SK-N-SH (cell line): ENCODE measurements around the gene ELMO1. TPM values are rescaled to one million over a fixed set of nuclear protein-coding genes. Genes with fewer than 3 reads are reported as not detected.

ENCODE experiments used
- CTCF ChIA-PET: fragments of 300-600, 350-600 bp; formaldehyde crosslinking; extraction: SDS; loops from one replicate; lab custom pipeline; 2021; lab: Yijun Ruan, JAX
- POLR2A ChIA-PET: fragments of 350-600 bp; sonication (Branson Sonifier 250); formaldehyde crosslinking; extraction: SDS; loops from one replicate; lab custom pipeline; 2020; ENCODE audit warnings: antibody characterized with exemption, inconsistent platforms; lab: Yijun Ruan, JAX
- DNase-seq: peaks from one replicate; pipeline ENCODE4 v3.0.0; 2012
- H2AFZ ChIP-seq: fragments of 200-600 bp; sonication (generic); 2 replicates; pipeline ENCODE4 v1.8.1; 2016; ENCODE audit warnings: antibody characterized with exemption, mild to moderate bottlenecking, low read depth
- H3F3A ChIP-seq: fragments of 200-600 bp; sonication (generic); replicated peaks from 2 replicates; pipeline ENCODE3; 2016; ENCODE audit warnings: antibody characterized with exemption, mild to moderate bottlenecking; ENCODE audit not compliant: insufficient read depth
- H3K27ac ChIP-seq, 2 experiments: fragments of 200-500 bp in 1 of 2; fragments of 200-600 bp in 1 of 2; sonication (Bioruptor generic) in 1 of 2; sonication (generic), shearing (Covaris generic) in 1 of 2; 2 replicates each; pipeline versions ENCODE4 v1.5.1 to v1.6.1; 2014 to 2016; ENCODE audit warnings: low read depth in 2 of 2, inconsistent platforms in 1 of 2, low read length in 1 of 2, mild to moderate bottlenecking in 1 of 2, mixed read lengths in 1 of 2
- H3K27me3 ChIP-seq: fragments of 200-600 bp; sonication (generic), shearing (Covaris generic); 2 replicates; pipeline ENCODE4 v1.6.1; 2016; ENCODE audit warnings: mixed run types; ENCODE audit not compliant: insufficient read depth
- H3K36me3 ChIP-seq, 2 experiments: fragments of 200-500 bp in 1 of 2; fragments of 200-600 bp in 1 of 2; sonication (Bioruptor generic) in 1 of 2; sonication (generic) in 1 of 2; replicated peaks in 1 of 2; 2 replicates each; pipeline versions ENCODE3 to v1.5.1; 2014 to 2016; ENCODE audit warnings: low read length in 1 of 2, mild to moderate bottlenecking in 1 of 2; ENCODE audit not compliant: insufficient read depth in 2 of 2, control insufficient read depth in 1 of 2
- H3K4me1 ChIP-seq, 2 experiments: fragments of 200-500 bp in 1 of 2; fragments of 200-600 bp in 1 of 2; sonication (Bioruptor generic) in 1 of 2; sonication (generic), shearing (Covaris generic) in 1 of 2; 2 replicates each; pipeline versions ENCODE4 v1.5.1 to v1.6.1; 2014 to 2016; ENCODE audit warnings: low read depth in 1 of 2, low read length in 1 of 2, mixed run types in 1 of 2; ENCODE audit not compliant: insufficient read depth in 2 of 2, control insufficient read depth in 1 of 2
- H3K4me2 ChIP-seq: fragments of 200-600 bp; sonication (generic), shearing (Covaris generic); 2 replicates; pipeline ENCODE4 v1.6.1; 2017; ENCODE audit warnings: mixed run types
- H3K4me3 ChIP-seq, 2 experiments: fragments of 200-500 bp in 1 of 2; fragments of 200-600 bp in 1 of 2; sonication (Bioruptor generic) in 1 of 2; sonication (generic), shearing (Covaris generic) in 1 of 2; 2 replicates each; pipeline versions ENCODE4 v1.5.1 to v1.8.1; 2014 to 2016; ENCODE audit warnings: low read depth in 2 of 2, inconsistent platforms in 1 of 2, low read length in 1 of 2, mild to moderate bottlenecking in 1 of 2, mixed read lengths in 1 of 2, moderate library complexity in 1 of 2
- H3K79me2 ChIP-seq: fragments of 200-600 bp; sonication (generic); 2 replicates; pipeline ENCODE4 v1.8.1; 2017; ENCODE audit warnings: mild to moderate bottlenecking; ENCODE audit not compliant: insufficient read depth
- H3K9ac ChIP-seq: fragments of 200-600 bp; sonication (generic); 2 replicates; pipeline ENCODE4 v1.6.1; 2017; ENCODE audit warnings: mixed run types
- H3K9me2 ChIP-seq: fragments of 200-600 bp; sonication (generic); 2 replicates; pipeline ENCODE4 v1.6.1; 2017; ENCODE audit warnings: mixed run types
- H3K9me3 ChIP-seq: fragments of 200-600 bp; sonication (generic); 2 replicates; pipeline ENCODE4 v1.6.1; 2017; ENCODE audit warnings: mixed run types, mild to moderate bottlenecking, moderate library complexity
- H4K20me1 ChIP-seq: fragments of 200-600 bp; sonication (generic); 2 replicates; pipeline ENCODE4 v1.6.1; 2017; ENCODE audit warnings: mild to moderate bottlenecking, mixed run types; ENCODE audit not compliant: insufficient read depth
- CTCF ChIP-seq: fragments of 200-600 bp; sonication (generic); IDR thresholded peaks from 2 replicates; pipeline ENCODE4 v1.6.1; 2017; ENCODE audit warnings: antibody characterized with exemption, mild to moderate bottlenecking, moderate library complexity
- GATA2 ChIP-seq: sonication (generic); formaldehyde crosslinking; IDR thresholded peaks from 2 replicates; pipeline ENCODE4 v1.5.0; 2020; ENCODE audit warnings: mild to moderate bottlenecking, missing genetic modification reagents
- JUND ChIP-seq: IDR thresholded peaks from 2 replicates; pipeline ENCODE4 v1.4.0; 2012
- MEF2A ChIP-seq: IDR thresholded peaks from 2 replicates; pipeline ENCODE4 v1.4.0; 2012; ENCODE audit warnings: low read depth, borderline replicate concordance
- MXI1 ChIP-seq: IDR thresholded peaks from 2 replicates; pipeline ENCODE4 v1.6.1; 2012; ENCODE audit warnings: mild to moderate bottlenecking, low read depth, low read length, improper control_type of control experiment
- NRF1 ChIP-seq: IDR thresholded peaks from 2 replicates; pipeline ENCODE4 v1.6.1; 2012; ENCODE audit warnings: low read depth, mild to moderate bottlenecking, low read length
- PBX3 ChIP-seq: IDR thresholded peaks from 2 replicates; pipeline ENCODE4; 2012
- SMC3 ChIP-seq: IDR thresholded peaks from 2 replicates; pipeline ENCODE4 v1.6.1; 2012; ENCODE audit warnings: low read depth, low read length, improper control_type of control experiment
- TAF1 ChIP-seq: IDR thresholded peaks from 2 replicates; pipeline ENCODE4 v1.6.1; 2012; ENCODE audit warnings: low read depth, mild to moderate bottlenecking, low read length, moderate library complexity, borderline replicate concordance
- TCF12 ChIP-seq: IDR thresholded peaks from 2 replicates; pipeline ENCODE4 v1.4.0; 2012
- USF1 ChIP-seq: IDR thresholded peaks from 2 replicates; pipeline ENCODE4 v1.4.0; 2012; ENCODE audit warnings: low read depth, borderline replicate concordance
- YY1 ChIP-seq: IDR thresholded peaks from 2 replicates; pipeline ENCODE4 v1.4.0; 2012; ENCODE audit warnings: low read depth, mild to moderate bottlenecking
- WGBS: methylation state at CpG from one replicate; pipeline ENCODE4 v1.1.6; 2017; ENCODE audit warnings: low lambda C conversion rate; 5-methylcytosine and 5-hydroxymethylcytosine counted together
- polyA plus RNA-seq, 3 experiments: library from polyadenylated mRNA; depleted of rRNA; stranded (reverse); fragments of >200 nt; gene quantifications; 2 replicates each; pipeline ENCODE4 v1.2.3, GENCODE V29; 2012
- TF ChIP-seq, protein P1 (sequence below): fragments of 150-350 bp; IDR thresholded peaks from 2 replicates; pipeline ENCODE4 v1.6.1; 2016; ENCODE audit warnings: mild to moderate bottlenecking, low read depth, low read length
- TF ChIP-seq, protein P2 (sequence below): fragments of 150-350 bp; IDR thresholded peaks from 2 replicates; pipeline ENCODE4 v1.6.1; 2017; ENCODE audit warnings: antibody characterized with exemption, low read length, low read depth, borderline replicate concordance

ELMO1 gene
- polyA plus RNA-seq, 1 of the 3 experiments (the other 2 are of a cell fraction): 0.64 TPM

DNA sequence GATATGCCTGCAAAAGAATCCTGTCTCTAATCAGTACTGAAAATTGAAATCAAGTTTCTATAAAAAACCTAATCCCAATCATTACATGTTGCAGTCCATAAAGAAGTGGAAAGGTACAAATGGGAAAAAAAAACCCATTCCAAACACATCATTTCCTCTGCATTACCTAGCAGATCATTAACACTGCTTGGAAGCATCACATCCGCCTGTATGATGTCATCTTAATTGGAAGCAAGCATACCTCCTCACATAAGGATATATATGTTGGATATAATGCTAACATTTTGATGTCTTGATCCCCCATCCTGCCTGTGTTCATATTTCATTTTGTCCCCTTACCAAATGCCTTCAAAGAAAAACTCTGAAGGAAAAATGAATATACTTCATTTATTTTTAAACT is 483.0 kb downstream of the ELMO1 start:
- Histone ChIP-seq H3K36me3 (no peaks in the 10 kb centered on the region), H3K4me2 (no peak overlapping the region), H3K27me3 (no peaks in the 10 kb centered on the region), H3K9ac (no peak overlapping the region), H3K79me2 (no peaks in the 10 kb centered on the region), H3K9me3 (0 out of 2 replicates have a peak, but pooled peaks cover 3% of the 10 kb centered on the region), H3K4me1 (peaks cover 0 to 34% of the 10 kb centered on the region in 2 experiments; a peak in 2 of 4 replicates), H4K20me1 (no peaks in the 10 kb centered on the region), H3K4me3 (no peak overlapping the region), H3F3A (no peaks in the 10 kb centered on the region), H3K27ac (peak overlapping the region in 1 of 2 experiments; percentile 99; a peak in 3 of 4 replicates), H2AFZ (no peak overlapping the region), H3K9me2 (no peaks in the 10 kb centered on the region)
- TF ChIP-seq USF1 (no peak), MEF2A (no peak), TAF1 (no peak), NRF1 (no peak), PBX3 (no peak), CTCF (no peak), YY1 (no peak), GATA2 (CRISPR knock-in tag) (no peak), JUND (no peak), TCF12 (no peak), SMC3 (no peak), MXI1 (no peak)
- TF ChIP-seq, protein P1, sequence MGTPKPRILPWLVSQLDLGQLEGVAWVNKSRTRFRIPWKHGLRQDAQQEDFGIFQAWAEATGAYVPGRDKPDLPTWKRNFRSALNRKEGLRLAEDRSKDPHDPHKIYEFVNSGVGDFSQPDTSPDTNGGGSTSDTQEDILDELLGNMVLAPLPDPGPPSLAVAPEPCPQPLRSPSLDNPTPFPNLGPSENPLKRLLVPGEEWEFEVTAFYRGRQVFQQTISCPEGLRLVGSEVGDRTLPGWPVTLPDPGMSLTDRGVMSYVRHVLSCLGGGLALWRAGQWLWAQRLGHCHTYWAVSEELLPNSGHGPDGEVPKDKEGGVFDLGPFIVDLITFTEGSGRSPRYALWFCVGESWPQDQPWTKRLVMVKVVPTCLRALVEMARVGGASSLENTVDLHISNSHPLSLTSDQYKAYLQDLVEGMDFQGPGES: no peak
- TF ChIP-seq, protein P2, sequence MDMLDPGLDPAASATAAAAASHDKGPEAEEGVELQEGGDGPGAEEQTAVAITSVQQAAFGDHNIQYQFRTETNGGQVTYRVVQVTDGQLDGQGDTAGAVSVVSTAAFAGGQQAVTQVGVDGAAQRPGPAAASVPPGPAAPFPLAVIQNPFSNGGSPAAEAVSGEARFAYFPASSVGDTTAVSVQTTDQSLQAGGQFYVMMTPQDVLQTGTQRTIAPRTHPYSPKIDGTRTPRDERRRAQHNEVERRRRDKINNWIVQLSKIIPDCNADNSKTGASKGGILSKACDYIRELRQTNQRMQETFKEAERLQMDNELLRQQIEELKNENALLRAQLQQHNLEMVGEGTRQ: no peak
- DNase-seq: no peak
- 22% methylated on average over 1 of the region's 1 CpG for WGBS
- ChIA-PET CTCF (interaction anchor here (1.1 to 7.1 kb wide), 3 partner anchors 11 to 215 kb away, joined by 3 to 38 read pairs (median 11); no protein-coding TSS in a partner anchor), POLR2A (no interaction called here)
